GM19351 (cell line): ENCODE data around the gene AMPD1.

Experiments
- ATAC-seq: cut with Tn5 transposase; IDR thresholded peaks from one replicate; pipeline ENCODE4 v1.9.1; 2021; ENCODE audit warnings: mild to moderate bottlenecking, moderate library complexity; ENCODE audit not compliant: unreplicated experiment

Gene AMPD1

DNA sequence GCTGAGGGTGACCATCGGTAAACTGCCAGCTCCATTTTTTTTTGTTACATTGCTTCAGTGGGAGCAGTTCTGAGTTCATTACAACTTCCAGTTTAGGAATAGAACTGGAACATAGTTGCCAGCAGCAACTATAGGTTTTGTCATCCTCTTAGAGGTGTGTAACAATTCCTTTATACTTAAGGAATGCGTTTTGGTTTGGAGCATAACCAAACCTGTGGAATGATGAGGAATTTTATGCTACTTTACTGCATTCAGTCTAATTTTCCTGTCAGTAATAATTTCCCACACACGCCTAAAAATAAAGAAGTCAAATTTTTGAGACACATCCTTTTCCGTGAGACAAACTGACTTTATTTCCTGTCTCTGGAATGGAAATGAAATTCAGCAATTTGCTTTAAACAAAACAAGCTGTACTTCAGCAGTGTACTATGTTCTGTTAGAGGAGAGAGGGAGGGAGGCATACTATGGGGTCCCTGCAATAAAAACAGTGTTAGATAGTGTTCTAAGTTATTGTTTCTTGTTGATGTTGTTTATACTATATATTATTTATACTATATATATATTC is 4.8 kb upstream of the AMPD1 start:
- no peak for ATAC-seq

GRCh38 chr1:114696810-114697209 is 1.5 kb upstream of the AMPD1 start:
- no peak for ATAC-seq

DNA sequence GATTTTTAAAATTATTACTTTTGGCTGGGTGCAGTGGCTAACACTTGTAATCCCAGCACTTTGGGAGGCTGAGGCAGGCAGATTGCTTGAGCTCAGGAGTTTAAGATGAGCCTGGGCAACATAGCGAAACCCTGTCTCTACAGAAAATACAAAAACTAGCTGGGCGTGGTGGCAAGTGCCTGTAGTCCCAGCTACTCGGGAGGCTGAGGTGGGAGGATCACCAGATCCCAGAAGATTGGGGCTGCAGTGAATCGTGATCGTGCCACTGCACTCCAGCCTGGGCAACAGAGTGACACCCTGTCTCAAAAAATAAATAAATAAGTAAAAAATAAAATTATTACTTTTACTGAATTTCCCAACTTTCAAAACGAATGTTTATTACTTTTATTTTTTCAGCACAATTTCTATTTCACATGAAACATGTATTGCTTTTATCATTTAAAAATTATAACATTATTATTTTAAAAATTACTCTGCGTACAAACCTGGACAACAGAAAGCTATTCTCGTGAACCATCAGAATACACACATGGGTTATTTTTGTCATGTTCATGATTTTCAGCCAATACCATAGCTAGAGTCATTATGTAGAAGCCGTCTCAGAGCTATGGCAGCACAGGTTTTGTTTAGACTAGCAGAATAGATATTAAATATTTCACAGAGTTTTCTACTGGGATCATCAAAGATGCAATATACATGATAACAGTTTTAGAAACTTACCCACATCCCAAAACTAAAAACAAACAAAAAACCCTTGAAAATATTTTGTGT is 621 bp downstream of the AMPD1 start:
- no peak for ATAC-seq

GRCh38 chr1:114692947-114693346 is 2.4 kb downstream of the AMPD1 start:
- ATAC-seq, result no peak

DNA sequence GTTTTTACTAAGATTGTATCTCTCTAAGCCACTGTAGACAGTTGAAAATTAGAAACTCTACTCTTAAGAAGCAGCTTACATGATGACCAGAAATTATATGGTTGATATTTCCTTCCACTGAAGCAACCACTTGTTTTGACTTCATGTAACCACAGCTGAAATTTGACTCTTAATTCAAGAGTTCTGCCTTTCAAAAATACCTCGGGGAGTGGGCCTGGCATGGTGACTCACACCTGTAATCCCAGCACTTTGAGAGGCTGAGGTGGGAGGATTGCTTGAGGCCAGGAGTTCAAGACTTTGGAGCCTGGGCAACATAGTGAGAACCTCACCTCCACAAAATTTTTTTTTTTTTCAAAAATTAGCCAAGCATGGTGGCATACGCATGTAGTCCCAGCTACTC is 4.3 kb downstream of the AMPD1 start:
- no peak for ATAC-seq

DNA sequence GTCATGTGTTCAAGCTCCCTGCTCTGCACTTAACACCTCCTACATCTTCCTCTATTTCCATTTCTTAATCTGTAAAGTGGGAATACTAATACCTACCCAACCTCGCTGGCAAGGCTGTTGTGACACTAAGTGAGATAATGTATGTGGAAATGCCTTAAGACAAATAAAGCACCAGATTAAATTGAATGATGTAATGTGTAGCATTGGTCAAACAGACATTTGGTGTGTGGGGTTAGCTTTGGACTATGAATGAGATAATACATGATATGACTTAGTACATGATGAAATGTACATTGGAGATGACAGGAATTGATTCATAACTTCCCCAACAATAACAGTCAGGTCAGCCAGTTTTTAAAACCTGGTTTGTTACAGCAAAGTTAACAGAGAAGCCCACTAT is 5.2 kb downstream of the AMPD1 start:
- no peak for ATAC-seq

DNA sequence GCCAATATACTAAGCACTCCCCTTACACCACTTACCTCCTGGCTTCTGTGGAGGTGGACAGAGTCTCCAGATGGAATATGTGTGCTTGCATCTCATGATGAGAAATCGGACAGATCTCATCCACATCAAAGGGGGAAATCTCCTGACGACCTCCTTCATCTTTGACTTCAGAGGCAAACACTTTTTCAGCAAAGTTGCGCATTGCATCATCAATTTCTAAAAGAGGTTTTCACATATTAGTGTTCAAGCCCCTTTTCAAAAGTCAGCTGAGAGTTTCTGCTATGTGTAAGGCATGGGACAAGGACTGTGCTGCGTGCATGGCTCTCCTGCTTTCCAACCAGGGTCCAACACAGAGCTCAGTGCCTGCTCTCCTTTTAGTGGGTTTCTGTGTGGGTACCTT is 6.8 kb downstream of the AMPD1 start:
- no peak for ATAC-seq

DNA sequence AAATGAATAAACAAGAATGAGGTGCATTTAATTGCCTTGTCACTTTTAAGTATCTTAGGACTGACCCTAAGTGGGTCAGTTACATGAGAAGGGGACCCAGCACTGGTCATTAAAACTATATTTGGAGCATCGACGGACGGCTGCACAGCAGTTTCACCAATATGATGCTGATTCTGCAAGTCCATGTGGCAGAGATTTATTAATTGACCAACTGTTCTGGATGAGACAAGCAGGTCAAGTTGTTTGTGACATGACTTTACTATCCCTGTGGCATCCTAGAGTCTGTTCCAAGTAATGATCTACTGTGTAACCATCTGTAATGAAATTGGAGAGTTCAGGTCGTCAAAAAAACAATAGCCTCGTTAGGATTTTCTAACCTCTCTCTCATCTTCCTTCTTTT is 9.5 kb downstream of the AMPD1 start:
- no peak for ATAC-seq

DNA sequence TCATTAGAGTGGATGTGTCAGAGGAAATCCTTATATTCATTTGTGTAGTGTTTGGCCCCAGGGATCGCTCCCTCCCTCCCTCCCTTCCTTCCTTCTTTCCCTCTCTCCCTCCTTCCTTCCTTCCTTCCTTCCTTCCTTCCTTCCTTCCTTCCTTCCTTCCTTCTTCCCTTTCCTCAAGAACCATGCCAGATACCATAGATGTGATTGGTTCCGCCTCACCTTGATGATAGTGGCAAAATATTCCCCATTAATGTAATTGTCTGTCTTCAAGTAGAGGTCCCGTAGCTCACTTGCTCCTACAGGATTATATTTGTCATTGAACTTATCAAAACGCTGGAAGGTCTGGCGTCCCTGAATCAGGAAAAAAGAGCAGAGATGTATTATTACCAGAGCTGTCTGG is 17.7 kb downstream of the AMPD1 start:
- no peak for ATAC-seq

DNA sequence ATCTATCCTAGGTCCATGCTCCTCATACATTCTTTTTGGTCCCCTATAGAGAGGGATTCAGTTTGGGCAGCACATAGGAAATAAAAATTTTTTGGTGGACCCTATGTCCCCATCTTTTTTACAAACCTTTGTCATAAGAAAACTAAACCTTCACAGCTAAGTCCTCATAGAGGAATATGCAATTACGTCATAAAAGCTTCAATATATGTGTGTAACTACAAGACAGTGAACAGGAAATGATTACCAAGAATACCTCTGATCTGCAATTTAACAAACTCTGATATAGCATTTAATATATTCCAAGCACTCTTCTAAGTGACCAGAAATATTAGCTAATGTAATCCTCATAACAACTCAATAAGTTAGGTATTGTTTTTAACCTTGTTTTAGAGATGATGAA is 19.2 kb downstream of the AMPD1 start:
- no peak for ATAC-seq

GRCh38 chr1:114671939-114672275 is 23.4 kb downstream of the AMPD1 start:
- ATAC-seq, result no peak

DNA sequence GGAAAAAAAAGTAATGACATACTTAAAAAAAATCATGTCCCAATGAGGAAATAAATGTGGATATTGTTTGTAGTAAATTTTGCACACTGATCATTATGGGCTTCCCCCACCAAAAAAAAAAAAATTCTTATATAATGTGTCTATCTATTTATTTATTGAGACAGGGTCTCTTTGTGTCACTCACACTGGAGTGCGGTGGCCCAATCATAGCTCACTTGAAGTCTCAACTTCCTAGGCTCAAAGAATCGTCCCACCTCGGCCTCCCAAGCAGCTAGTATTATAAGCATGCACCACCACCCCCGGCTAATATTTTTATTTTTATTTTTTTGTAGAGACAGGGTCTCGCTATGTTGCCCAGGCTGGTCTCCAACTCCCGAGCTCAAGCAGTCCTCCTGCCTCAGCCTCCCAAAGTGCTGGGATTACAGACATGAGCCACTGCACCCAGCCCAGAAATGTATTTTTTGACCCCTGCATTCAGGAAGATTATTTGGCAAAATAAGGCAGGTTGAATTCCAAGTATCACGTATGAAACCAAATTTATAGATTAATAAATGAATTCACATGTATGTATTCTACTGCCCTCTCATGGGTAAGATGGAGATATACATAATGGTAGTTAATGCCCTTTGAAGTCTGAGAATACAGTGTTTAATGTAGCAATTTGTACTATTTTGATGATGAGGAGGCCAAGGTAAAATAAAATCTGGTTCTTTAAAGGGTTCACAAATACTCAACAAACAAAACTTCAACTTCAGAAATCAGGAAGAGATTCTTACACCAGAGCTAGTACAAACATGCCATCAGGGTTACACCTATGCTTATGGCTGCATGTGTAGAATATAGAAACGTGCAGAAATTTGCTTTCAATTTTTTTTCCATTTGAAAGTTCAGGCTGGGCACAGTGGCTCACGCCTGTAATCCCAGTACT is 24.1 kb downstream of the AMPD1 start:
- ATAC-seq, result no peak

- ATAC-seq, result peak; percentile 97
These were observed 25.0 kb downstream of the AMPD1 start for GRCh38 chr1:114670083-114671010.

DNA sequence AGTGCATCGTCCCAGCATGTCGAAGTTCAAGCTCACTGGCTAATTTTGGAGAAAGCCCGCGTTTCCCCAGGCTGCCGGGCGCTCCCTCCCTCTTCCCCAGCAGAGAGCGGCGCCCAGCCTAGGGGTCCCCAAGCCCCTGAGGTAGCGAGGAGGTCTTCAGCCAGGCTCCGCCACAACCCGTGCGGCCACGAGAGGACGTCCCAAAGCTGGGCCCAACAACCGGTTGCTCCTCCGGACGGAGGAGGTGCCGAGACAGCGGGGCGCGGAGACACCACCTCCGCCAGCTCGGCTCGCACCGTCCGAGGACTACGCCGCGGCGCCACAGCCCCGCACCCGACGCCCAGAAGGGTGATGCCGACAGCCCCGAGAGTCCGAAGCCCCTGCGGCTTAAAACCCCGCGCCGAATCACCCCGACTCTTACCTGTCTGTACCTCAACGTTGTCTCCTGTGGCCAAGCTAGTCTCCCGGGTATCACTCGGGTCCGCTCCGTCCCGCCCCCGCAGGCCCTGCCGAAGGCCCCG is 25.7 kb downstream of the AMPD1 start, which contains the start of gene DENND2C:
Gene DENND2C, minus strand, starts transcription at position 488 of the 521 bp plus-strand sequence. CDS start 44,065 bp downstream, outside the sequence.
- peak; percentile 62 for ATAC-seq

GRCh38 chr1:114668784-114669561 is 26.4 kb downstream of the AMPD1 start:
- ATAC-seq, result no peak

DNA sequence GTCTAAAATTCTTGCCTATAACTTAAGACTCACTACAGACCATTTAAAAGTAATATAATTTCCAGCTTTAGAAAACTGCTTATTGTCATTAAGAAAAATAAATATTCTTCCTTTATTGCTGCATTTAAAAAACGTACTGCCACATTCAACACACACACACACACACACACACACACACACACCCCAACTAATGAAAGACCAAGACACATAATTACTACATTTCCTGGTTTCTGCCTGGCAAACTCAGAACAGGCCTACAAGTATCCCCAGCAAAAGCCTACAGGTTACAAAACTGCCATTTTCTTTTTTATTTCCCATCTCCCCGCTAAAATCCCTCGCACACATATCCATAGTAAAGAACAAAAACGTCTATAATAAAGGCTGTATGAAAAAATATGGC is 27.0 kb downstream of the AMPD1 start:
- no peak for ATAC-seq

DNA sequence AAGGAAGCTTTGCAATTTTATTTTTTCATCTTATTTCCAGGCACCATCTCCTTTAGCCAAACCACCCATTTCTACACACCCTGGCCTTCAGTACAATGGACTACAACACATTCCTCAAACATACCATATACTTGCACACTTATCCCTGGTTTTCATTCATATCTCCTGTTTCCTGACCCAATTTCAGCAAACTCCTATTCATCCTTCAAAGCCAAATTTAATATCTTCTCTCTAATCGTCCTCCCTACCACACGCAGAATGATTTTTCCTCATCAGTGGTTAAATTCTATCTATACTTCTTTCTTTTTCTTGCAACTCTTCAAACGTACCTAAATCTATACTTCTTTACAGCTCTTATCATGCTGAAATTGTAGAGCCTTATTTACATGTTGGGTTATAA is 28.4 kb downstream of the AMPD1 start:
- no peak for ATAC-seq

GRCh38 chr1:114660238-114660637 is 35.1 kb downstream of the AMPD1 start:
- no peak for ATAC-seq

DNA sequence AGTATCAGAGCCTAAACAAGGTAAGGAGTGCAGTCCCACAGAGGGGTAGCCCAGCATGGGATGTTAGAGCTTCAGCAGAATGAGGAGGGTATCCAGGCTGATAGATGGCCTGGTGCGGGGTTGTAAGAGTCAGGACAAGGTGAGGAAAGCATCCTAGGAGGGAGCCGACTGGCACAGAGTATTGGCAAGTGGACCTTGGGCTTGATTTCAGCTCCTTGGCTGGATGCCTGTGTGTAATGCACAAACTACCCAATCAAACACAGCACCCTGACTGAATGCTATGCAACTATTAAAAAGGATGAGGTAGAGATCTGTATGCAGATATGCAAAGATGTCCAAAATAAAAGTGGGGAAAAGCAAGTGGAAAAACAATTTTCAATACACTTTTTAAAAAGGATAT is 43.5 kb downstream of the AMPD1 start:
- ATAC-seq, result no peak

GRCh38 chr1:114648503-114648902 is 46.8 kb downstream of the AMPD1 start:
- no peak for ATAC-seq
